AG08395 (cell line): Measurements from ENCODE around the gene KPNA6.

ENCODE experiments used
- DNase-seq: peaks from one replicate; pipeline ENCODE4 v3.0.0; 2012; ENCODE audit warnings: mixed read lengths, low spot score

Gene KPNA6

DNA sequence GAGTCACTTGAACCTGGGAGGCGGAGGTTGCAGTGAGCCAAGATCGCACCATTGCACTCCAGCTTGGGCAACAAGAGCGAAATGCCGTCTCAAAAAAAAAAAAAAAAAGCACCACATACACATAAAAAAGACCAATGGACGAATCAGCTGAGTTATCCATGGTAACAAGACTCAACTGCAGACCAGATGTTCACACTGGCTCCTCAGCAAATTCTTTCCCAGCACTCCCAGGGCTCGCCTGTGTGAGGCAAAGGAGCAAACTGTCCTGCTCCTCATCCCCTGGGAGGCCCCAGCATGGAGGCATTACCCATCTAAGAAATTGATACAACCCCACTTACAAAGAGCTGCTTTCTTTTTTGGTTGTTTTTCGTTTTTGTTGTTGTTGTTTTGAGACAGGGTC lies 111.2 kb downstream of the KPNA6 start:
- DNase-seq, result peak; percentile 58

DNA sequence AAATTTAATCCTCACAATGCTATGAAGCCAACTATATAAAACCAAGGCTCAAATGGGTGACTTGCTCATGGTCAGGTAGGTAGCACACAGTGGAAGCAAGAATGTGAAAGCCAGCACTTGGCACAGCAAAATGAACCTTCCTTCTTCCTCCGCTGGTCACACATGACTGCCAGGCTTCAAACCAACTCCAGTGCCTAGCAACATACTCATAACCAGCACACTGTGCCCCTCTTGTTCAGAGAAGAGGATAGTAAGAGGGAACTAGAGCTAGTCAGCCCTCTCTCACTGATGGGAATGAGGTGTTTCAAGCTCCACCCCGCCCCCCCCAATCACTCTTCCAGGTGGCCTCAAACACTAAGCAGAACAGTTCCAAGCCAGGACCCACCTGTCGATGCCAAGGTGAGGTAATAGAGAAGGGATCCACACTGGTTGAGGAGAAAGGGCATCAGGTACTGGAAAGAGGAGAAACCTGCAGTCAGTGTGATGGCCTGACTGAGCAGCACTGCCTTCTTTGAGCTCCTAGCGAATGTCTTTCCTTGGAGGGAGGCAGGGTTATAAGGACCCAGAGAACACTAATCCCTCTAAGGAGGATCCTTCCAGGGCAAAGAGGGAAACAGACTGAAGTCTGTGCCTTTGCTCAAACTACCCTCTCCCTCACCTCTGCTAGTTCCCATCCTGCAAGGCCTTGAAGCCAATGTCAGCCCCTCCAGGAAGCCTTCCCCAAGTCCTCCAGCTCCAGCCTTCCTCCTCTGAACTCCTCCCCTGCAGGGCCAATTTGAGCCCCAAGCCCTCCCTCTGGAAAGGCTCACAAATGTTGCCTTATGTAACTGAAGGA lies 113.1 kb downstream of the KPNA6 start:
- DNase-seq, result no peak

DNA sequence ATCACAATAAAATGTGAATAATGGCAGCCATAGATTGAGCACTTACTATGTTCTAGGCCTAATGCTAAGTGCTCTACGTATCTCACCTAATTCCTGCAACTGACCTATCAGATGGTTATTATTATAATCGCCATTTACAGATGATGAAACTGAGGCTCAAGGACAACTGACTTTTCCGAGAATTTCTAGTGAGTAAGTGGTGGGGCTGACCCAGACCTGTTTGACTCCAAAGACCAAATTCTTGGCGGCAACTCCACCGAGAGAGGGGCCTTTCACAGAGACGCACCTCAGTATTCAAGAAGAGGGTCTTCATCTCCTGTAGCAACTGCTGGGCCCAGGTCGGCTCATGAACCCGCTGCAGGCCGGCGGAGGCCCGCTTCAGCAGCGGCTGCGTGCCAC lies 113.7 kb downstream of the KPNA6 start:
- DNase-seq, result no peak

DNA sequence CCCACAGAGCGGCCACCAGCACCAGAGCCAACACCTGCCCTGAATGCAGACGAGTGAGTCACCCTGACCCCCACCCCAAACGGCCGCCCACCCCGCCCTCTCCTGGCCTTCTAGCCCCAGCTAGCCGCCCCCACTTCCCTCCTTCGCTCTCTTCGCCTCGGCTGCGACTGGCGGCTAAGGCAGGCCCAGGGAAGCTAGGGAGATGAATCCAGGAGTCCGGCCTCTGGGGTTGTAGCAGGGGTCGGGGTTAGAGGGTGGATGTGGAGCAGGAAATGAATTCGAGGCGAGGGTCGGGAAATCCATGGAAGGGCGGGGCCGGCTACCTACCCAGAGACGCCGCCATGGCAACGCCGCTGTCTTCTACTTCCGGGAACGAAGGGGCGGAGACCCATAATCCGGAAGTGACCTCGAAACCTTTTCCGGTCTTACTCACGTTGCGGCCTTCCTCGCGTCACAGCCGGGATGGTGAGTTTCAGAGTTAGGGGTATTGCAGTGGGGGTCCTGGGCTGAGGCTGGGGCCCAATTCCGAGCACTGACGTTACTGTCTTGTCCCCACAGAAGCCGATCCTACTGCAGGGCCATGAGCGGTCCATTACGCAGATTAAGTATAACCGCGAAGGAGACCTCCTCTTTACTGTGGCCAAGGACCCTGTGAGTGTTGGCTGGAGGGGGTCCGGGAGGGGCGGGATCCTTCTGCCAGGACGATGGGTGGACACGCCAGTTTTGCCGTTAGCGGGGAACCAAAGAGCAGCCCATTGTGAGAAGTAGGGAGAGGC lies 114.3 kb downstream of the KPNA6 start, which contains the start of the genes EIF3I and TMEM234:
TSS of gene EIF3I (plus strand) at position 428 of the 776 bp plus-strand sequence. CDS start at position 463, 35 bp downstream.
TSS of gene TMEM234 (minus strand) at position 374 of the 776 bp plus-strand sequence. CDS start at position 343, 31 bp downstream.
- DNase-seq, result peak; percentile 95

DNA sequence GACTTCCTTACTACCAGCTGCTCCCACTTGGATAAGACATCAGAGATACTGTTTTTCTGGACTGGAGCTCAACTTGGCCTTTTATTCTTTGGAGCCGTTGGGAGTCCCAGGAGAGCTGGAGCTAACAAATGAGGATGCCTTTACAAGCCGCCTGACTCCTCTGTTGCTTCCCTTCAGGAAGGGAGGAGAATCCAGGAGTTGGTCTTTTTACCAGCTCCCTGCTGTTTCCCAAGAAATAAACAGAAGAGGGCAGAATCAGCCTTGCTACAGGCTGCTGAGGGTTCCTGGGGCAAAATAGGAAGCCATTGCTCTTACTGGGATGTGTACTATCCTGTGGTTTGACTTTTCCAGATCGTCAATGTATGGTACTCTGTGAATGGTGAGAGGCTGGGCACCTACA lies 115.8 kb downstream of the KPNA6 start:
- DNase-seq, result no peak

DNA sequence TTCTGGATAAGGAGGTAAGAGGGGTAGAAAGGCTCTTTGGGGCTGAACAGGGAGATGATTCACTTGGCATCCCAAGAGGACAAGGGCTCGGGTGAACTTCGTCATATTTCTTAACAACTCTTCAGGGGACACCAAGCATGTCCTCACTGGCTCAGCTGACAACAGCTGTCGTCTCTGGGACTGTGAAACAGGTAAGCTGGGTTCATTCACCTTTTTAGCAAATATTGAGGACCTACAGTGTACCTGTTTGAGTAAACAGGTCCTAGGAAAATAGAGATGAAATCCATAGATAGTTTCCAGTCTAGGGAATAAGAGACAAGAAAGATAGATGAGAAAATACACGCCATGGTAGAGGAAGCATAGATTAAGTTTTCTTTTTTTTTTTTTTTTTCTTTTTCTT lies 116.4 kb downstream of the KPNA6 start:
- no peak for DNase-seq
